HCT116 (cell line): Measurements from ENCODE around the gene BACE1.

Experiments
- ELF1 ChIP-seq: IDR thresholded peaks from 2 replicates; pipeline ENCODE4 v1.6.1; 2012; ENCODE audit warnings: low read depth, borderline replicate concordance
- EZH2 ChIP-seq: fragments of 200-600 bp; sonication (generic); IDR thresholded peaks from 2 replicates; pipeline ENCODE4 v1.6.1; 2017; ENCODE audit warnings: antibody characterized with exemption, mixed run types
- POLR2A ChIP-seq: IDR thresholded peaks from 2 replicates; pipeline ENCODE4 v1.7.0; 2011; ENCODE audit warnings: borderline replicate concordance; ENCODE audit not compliant: insufficient read depth, insufficient read length; ENCODE audit errors: extremely low read depth
- SIN3A ChIP-seq: IDR thresholded peaks from 2 replicates; pipeline ENCODE4 v1.6.1; 2012; ENCODE audit warnings: low read depth
- YY1 ChIP-seq: IDR thresholded peaks from 2 replicates; pipeline ENCODE4 v1.6.1; 2011; ENCODE audit warnings: low read length, low read depth, moderate library complexity, mild to moderate bottlenecking; ENCODE audit not compliant: insufficient replicate concordance; ENCODE audit errors: extremely low read depth
- TF ChIP-seq, protein P1 (sequence below), 3 experiments: fragments of 200-600 bp in 1 of 3; sonication (generic) in 1 of 3; IDR thresholded peaks in 2 of 3; conservative IDR thresholded peaks in 1 of 3; 2 replicates each; pipeline ENCODE4 v1.5.1; 2012 to 2017; ENCODE audit warnings: low read depth in 2 of 3, low read length in 2 of 3, antibody characterized with exemption in 1 of 3, borderline replicate concordance in 1 of 3, control low read depth in 1 of 3, mild to moderate bottlenecking in 1 of 3, mixed read lengths in 1 of 3, mixed run types in 1 of 3, moderate library complexity in 1 of 3; ENCODE audit not compliant: insufficient read depth in 1 of 3

DNA sequence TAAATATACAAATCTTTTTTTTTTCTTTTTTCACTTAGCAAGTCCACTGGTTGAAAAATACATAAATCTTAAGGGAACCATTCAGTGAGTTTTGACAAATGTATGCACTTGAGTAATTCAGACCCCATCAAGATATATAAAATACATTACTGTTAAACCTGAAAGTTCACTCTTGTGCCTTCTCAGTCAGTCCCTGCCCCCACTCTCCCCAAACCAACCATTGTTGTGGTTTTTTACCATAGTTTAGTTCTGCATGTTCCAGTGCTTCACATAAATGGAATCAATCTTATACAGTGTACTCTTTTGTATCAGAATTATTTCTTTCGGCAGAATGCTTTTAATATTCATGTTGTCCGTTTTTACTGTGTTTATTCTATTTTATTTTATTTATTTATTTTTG, 57.5 kb downstream of the BACE1 start:
- TF ChIP-seq EZH2 (no peak), SIN3A (no peak), ELF1 (no peak), YY1 (no peak), POLR2A (no peak)
- TF ChIP-seq, protein P1, sequence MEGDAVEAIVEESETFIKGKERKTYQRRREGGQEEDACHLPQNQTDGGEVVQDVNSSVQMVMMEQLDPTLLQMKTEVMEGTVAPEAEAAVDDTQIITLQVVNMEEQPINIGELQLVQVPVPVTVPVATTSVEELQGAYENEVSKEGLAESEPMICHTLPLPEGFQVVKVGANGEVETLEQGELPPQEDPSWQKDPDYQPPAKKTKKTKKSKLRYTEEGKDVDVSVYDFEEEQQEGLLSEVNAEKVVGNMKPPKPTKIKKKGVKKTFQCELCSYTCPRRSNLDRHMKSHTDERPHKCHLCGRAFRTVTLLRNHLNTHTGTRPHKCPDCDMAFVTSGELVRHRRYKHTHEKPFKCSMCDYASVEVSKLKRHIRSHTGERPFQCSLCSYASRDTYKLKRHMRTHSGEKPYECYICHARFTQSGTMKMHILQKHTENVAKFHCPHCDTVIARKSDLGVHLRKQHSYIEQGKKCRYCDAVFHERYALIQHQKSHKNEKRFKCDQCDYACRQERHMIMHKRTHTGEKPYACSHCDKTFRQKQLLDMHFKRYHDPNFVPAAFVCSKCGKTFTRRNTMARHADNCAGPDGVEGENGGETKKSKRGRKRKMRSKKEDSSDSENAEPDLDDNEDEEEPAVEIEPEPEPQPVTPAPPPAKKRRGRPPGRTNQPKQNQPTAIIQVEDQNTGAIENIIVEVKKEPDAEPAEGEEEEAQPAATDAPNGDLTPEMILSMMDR (IDR thresholded peaks at IDR 0.05 in 2 of 3, conservative IDR thresholded peaks at IDR 0.05 in 1 of 3; ENCODE audit: borderline replicate concordance in 1 of 3, insufficient read depth in 1 of 3, low read depth in 2 of 3, low read length in 2 of 3) = no peak
